GM18517 (cell line): ENCODE results near the gene GALNS.

Experiments
- ATAC-seq: cut with Tn5 transposase; IDR thresholded peaks from one replicate; pipeline ENCODE4 v1.9.1; 2021; ENCODE audit warnings: mild to moderate bottlenecking, moderate library complexity; ENCODE audit not compliant: unreplicated experiment

Gene GALNS

DNA sequence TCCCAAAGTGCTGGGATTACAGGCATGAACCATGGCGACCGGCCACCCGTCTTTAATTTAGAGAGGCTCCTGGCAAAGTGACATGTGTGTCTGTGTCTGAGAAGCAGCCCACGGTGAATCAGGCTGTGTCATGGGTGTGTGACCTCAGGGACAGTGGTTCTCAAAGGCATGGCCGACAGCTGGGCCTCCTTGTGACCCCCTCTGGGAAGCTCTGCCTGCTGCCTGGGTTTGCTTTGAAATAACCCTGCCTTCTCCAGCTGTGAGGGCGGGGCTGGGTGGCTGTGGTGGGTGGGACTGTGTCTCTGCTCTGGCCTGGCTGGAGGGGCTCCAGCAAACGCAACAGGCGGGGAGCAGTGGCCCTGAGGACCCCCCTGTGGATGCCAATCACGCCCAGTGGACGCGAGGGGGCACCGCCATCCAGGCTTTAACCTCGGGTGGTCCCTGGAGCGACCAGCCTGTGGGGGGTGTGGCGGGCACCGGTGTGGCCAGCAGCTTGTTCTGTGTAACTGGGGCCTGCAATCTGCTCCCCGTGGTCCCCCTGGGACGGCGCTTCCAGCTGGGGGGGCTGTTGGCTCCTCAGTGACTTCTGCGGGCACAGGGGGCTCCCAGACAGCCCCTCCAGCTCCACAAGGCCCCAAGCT is 36.2 kb downstream of the GALNS start:
- no peak for ATAC-seq

DNA sequence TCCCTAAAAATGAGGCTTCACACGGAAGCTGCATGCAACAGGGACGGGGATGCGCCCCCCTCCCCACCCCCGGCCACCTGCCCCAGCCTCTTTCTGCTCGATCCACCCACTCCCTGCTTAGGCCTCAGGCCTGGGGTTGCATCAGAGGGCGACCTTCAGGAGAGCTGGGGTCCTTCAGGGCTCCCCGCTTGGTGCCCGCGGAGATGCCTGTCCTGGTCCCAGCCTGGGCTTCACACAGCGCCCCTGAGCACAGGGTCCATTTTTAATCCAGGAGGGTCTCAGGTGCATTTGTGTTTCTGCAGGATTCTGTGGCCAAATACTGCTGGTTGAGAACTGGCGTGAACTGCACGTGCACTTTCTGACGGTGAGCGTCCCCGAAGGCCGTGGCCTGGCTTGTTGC is 37.6 kb downstream of the GALNS start:
- ATAC-seq = no peak

DNA sequence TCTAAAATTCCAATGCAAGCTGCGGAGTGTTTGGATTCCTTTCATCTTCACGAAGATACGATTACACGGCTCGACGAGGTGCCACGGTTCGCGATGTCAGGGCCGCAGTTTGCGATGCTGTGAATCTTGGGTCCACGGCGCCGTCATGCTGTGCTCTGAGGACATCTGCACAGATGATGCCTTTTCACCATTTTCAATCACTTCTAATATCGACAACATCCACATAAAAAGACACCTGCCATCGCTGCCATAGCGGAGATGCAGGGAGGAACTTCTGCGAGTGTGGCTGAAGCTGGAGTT is 38.2 kb downstream of the GALNS start:
- no peak for ATAC-seq

DNA sequence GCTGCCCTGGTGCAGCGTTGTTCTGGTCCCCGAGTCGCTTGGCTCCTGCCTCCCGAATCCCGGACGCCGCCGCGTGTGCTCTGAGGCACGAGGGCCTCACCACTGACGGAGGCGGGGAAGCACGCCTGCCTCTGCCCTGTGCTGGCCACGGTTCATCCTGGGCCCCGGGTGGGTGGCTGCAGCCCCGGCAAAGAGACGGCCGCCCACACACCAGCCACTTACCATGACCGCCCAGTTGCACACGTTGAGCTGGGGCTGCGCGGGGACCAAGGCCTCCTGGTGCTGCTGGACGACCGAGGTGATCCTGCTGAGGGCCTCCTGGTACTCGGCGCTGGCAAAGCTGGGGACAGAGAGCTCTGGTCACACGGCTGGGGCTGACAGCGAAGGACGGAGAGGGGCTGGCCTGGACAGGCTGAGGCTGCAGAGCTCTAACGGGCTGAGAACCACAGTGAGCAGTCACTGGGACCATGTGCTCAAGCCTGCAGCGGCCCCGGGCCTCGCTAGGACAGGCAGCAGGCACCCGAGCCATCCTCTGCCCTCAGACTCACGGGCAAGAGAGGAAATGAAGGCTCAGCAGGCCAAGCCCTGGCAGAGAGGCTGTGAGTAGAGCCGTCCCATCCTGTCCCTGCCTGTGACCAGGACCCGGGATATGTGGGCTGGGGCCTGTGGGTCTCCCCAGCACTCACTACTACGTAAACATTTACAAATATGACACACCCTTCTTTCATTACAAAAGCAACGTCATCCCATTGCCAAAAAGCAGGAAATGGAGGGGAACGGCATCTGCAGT is 38.8 kb downstream of the GALNS start:
- ATAC-seq = no peak

DNA sequence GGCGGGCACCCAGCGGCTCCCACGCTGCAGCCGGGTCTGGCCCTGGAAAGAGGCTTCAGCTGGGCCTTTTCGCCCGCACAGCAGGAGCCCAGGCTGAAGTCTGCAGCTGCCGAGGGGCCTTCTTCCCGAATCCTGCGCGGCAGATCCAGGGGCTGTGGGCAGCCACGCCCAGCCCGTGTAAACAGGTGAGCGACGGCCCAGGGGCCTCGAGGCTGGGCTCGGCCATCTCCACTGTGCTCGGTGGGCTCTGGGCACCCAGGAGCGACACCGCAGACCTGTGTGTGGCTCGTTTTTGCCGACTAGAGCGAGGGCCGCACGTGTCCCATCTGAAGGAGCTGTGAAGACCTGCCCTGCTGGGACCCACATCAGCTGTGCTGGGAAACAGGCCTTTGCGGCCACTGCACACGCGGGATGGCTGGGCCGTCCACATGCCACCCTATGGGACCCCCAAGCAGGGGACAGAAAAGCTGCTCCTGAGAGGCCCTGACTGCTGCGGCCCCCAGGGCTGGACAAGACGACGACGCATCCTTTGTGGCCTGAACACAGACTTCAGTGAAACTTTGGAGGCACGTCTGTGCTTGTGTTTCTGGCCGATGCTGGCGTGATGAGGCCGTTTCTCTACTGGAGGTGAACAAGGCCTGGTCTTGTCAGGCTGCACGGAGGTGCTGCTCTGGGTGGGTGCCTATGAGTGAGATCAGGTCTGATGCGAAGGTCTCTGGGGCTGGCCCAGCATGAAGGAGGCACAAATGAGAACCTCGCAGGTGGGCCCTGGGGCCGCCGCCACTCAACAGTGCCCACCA is 39.8 kb downstream of the GALNS start:
- ATAC-seq = no peak

DNA sequence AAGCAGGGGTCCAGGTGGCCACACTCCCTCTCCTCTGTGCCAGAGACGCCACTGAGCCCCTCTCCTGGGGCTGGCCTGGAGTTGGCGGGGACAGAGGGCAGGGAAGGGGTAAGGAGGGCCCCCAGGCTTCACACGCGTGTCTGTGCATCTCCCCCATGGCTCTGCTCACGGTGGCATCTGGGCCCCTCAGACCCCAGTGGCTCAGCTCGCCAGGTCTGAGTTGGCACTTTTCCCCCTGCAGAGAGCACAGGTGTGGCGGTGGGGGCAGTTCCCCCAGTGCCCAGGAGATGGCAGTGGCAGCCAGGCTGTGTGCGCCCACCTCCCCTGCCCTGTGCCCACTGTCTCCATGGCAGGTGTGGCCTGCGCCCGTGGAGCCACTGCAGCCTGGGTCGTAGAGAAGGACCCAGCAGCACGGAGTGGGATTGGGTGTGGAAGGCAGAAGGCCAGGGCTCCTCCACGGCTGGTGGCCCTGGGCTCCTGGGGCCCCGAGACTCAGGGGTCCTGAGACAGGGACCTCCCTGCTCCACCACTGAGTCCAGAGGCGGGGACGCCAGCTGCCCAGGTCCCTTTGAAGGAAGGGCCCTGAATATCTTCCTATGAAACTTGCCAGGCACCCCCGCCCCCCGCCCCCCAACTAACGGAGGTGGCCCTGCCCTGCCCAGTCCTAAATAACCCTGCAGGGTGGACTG is 40.7 kb downstream of the GALNS start:
- ATAC-seq = no peak

DNA sequence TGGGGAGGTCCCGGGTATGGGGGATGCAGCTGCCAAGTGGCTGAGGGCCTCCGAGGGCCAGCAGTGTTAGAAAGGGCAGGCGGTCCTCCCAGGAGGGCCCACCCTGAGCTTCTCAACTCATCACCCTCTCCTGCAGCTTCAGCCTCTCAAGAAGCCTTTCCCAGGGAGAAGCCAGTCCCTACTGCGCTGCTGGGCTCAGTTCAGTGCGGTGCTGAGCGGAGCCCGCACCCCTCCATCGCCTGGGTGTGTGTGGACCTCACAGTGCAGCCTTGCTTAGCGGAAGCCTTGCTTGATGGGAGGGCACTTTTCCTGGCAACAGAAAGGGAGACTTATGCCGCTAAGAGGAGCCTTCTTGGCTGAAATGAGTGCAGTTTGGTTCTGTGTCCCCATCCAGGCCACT is 41.5 kb downstream of the GALNS start:
- no peak for ATAC-seq

DNA sequence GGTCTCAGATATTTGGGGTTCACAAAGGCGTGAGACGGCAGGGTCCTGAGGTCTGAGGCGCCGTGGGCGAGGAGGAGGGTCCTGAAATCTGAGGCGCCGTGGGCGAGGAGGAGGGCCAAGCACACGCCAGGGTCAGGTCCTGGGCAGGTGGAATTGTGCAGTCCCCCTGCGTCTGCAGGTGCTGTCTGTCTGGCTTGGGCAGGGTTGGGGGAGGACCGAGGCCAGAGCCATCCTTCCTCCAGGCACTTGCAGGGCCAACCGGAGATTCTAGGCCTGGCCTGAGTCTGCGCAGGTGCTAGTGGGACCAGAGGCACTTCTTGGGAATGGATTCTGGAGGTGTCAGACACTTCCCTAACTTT is 42.6 kb downstream of the GALNS start:
- no peak for ATAC-seq

DNA sequence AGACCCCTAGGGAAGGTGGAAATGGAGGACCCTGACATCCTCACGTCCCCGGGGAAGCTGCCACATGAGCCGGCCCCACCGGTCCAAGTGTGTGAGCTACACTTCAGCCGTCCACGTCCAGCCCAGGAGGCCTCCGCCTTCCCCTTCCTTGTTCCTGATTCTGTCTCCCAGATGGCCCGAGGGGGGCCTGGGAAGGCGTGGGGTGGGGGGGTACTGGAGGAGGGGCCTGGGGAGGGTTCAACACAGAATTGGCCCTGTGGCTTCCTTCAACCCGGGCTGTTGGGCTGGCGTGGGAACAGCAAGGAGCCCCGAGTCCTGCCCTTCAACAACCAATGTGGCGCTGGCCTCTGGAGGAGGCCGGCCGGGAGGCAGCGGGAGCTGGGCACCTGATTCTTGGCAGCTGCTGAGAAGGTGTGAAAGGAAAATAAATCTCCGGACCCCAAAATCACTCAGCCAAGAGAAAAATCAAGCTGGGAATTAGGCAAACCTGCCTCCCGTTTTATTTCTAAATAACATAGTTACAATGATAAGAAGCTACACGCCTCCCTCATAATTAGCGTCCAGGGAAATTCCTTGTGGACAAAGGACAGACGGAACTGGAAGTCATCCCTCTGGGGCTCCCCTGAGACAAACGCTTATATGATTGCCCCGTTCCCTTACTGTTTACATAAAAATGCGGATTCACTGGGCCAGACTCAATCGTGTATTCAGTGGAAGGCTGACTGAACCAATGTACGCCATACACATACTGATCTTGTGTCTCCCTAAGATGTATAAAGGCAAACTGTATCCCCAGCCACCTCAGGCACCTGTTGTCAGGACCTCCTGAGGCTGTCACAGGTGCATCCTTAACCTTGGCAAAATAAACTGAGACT is 43.2 kb downstream of the GALNS start:
- no peak for ATAC-seq

DNA sequence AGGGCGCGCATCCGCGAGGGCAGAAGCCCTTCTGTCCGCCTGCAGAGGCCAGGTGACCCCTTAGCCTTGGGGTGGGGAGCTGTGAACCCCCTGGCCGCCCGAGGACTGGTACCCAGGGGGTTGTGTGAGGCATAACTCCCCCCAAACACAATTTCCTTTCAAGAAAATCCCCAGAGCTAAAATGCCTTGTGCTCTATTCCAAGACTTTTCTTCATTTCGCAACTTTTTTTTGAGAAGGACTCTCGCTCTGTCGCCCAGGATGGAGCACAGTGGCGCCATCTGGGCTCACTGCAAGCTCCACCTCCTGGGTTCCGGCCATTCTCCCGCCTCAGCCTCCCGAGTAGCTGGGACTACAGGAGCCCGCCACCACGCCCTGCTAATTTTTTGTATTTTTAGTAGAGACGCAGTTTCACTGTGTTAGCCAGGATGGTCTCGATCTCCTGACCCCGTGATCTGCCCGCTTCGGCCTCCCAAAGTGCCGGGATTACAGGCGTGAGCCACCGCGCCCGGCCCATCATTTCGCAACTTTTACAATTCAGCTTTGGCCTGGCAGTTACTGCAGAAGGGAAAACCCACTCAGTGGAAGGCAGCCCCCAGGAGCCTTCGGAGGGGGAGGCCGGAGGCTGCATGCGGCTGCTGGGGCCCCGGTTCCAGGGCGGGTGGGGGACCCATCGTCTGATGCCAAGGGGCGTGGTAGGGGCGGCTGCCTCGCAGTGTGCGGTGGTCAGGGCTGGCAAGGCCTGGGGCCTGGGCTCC is 44.1 kb downstream of the GALNS start:
- ATAC-seq = no peak

DNA sequence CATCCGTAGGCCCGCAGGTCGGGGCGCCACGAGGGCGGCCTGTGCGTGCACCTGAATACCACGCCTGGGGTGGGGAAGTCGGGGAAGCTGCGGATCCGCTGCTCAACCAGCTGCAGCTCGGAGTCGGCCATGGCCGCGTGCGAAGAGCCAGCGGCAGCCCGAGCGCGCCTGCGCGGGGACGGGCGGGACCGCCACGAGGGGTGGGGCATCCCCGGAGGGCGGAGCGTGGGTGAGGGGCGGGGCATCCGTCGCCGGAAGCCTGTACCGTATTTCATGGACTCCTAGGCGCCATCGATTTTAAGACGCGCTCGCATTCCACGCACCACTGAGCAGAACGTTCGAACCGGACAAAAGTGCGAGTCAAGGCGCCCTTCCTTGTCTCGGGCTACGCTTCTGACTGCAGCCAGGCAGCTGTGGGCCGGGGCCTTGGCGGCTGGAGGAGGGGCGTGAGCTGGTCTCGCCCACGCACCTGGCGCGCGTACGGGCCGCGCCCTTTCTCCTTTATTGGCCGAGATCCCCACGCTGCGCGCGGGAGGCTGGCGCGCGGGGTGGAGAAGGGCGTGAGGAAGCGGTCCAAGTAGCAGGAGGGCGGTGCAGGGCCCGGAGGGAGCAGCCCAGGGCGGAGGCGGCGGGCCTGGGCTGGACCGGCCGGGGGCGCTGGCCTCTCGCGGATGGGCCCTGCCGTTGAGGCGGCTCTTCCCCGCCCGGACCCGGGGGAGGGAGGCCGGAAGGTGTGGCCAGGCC is 44.8 kb downstream of the GALNS start, which contains the start of gene APRT:
TSS of gene APRT (minus strand) at position 160 of the 744 bp plus-strand sequence. CDS start at position 131, 29 bp downstream.
- ATAC-seq = peak; percentile 66

DNA sequence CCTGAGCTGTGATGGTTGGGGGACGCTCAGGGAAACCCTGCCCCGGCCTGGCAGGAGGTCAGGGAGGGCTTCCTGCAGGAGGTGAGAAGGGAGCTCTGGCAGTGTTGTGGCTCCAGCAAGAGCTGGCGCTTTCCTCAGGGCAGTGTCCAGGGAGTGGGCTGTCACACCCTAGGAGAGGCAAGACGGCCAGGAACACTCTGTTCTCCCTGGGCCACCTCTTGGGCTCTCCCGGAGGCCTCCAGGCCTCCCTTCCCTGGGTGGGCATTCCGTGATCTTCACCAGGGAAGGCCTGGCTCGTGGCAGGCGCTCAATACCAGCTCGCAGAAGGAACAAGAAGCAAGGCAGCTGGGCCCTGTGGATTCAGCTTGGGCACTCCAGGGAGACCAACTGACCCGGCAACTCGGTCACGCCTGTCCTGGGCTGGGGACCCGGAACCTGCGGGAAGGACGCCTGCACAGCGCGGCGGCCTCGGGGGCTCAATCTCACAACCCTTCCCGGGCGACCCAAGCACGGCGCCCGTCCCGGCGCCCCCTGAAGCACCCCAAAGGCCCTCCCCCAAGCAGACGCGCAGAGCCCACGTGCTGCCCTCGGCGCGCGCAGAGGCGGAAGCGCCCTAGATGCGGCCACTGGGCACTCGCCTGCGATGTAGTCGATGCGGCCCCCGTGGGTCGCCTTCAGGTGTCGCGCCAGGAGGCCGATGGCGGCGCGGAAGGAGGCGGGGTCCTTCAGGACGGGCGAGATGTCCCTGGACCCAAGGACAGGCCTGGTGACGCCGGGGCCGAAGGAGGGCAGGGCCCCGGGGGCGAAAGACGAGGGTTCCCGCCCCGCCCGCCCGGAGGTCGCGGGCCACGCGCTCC is 45.6 kb downstream of the GALNS start:
- peak; percentile 41 for ATAC-seq

DNA sequence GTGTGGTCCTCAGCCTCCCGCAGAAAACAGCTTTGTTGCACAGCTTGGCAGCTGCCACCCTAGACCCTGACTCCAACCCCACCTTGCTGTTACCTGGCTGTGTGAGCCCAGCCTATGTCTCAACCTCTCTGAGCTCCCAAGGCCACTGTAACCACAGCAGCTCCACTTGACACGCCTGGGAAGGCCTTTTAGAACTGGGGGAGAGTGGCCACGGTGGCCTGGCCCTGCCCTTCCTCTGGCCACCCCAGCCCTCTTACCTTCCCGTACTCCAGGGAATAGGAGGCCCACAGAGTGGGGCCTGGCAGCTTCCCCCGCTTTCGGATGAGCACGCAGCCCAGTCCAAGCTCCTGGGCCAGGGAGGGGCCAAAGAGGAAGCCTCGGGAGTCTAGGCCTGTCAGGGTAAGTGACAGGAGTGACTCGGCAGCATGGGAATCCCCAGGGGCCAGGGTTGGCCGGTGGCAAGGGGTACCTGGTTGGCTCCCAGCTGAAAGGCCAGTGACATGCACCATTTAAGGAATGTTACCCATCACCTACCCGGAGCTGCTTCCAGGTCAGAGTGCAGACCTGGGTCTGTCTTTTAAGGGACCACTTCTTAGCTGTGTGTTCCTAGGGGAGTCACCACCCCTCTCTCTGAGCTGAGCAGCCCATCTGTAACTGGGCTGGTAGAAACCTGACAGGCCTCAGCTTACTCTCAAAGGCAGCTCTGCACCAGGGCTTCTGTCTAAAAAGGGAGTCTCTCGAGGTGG is 46.4 kb downstream of the GALNS start:
- no peak for ATAC-seq

DNA sequence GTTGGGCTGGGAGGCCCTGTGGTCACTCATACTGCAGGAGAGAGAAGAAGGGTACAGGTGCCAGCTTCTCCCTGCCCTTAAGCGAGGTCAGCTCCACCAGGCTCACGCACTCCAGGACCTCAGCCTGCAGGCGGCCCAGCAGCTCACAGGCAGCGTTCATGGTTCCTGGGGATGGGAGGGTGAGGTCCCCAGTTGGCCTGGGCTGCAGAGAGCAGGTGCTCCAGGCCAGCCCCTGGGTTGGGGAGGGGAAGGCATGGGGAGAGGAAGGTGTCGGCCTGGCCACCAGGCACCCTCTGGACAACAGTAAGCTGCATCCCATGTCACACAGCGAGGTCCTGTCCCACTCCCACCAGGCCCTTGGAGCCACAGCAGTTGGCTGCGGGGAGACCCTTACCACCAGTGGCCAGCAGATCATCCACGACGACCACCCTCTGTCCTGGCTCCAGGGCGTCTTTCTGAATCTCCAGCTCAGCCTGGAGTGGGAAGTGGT is 47.0 kb downstream of the GALNS start:
- no peak for ATAC-seq

DNA sequence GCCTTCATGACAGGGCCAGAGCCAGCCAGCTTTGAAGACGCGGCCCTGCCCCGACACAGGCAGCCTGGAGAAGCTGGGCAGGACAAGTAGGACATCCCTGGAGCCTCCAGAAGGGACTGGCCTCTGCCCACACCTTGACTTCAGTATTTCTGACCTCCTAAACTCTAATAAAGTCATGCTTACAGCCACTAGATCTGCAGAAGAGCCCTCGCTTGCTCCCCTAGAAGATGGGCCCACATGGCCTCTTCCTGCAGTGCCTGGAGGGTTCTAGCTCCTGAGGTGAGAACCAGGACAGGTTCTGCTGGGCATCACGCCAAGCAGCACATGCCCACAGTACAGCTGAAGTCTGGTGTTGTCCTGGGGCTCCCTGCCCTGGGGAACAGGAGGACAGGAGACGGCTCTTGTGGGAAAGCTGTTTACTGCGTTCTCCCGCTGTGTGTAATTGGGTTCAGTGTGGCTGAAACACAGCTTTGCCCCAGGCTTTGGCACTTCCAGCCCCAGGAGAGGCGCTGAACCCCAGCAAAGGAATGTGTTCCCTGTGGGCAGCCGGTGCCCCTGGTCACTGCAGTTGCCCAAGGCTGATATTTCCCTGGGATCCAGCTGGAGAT is 47.6 kb downstream of the GALNS start:
- ATAC-seq = no peak

DNA sequence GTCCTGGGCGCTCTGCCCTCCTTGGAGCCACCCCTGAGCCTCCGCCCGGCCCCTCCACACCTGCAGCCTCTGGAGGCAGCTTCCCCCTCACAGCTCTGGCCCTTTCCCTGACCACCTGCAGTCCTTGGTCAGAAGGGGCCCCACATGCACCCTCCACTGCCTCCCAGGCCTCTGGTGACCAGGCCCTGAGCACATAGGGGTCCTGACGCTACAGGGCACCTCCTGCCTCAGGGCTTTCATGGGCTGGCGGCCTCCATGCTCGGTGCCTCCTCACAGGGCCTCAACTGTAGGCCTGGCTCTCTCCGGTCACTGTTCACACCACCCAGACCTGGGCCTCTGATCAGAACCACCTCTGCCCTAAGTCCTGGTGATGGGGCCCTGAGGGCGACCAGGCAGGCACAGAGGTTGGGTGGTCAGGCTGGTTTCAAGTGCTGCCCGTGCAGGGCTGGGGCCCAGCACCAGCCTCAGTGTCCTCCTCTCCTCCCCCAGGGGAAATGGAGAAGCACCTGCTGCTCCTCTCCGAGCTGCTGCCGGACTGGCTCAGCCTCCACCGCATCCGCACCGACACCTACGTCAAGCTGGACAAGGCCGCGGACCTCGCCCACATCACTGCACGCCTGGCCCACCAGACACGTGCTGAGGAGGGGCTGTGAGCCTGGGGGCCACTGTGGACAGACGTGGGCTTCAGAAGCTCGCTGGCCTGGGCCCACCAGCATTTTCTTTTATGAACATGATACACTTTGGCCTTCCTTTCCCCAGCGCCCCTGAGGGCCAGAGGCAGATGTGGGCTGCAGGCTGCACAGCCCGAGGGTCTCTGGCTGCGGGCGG is 48.9 kb downstream of the GALNS start:
- ATAC-seq = no peak
